Measurements from ENCODE around the gene NRL. TPM values are rescaled to one million over a fixed set of nuclear protein-coding genes. Genes with fewer than 3 reads are reported as not detected.

NRL gene
- total RNA-seq, 1 donor = 0.86 TPM

DNA sequence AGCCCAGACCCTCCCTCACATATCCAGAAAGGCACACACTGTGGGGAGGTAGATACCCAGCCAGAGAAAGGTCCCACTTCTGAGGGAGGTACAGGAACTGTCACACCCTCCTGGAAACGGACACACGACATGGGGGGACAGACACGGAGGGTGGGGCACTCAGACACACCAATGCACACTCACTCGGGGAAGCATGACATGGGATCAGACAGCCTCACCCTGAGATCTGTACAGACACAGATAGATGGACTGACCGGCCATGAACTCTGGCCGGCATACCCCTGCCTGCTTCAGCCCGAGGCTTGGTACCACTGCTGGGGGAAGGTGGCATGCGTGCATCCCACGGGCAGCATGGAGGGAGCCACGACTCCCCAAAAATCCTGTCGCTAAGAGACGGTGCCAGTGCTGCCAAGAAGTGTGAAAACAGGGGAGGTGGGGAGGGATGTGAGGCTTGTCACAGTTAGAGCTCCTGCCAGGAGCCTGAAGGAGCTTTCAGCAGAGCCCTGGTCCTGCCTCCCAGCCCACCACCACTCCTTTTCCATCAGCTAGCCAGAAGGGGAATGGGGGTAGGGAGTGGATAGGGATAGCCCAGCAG is 42.8 kb downstream of the NRL start:
- TF ChIP-seq CTCF (IDR thresholded peaks at IDR 0.05; ENCODE audit: insufficient read depth, low read depth, low read length) = no peak

GRCh38 chr14:24071144-24071697 is 43.5 kb downstream of the NRL start, which contains the start of gene CPNE6:
Gene CPNE6 (plus strand): TSS chr14:24071562. CDS start chr14:24072937, 1,375 bp downstream.
- no peak for TF ChIP-seq CTCF (IDR thresholded peaks at IDR 0.05; ENCODE audit: insufficient read depth, low read depth, low read length)
- H3K4me3 ChIP-seq (ENCODE audit: low read depth, low read length) = no peak within 1 kb of the TSS
- DNase-seq (ENCODE audit: low read depth) = no peak

More for the DNA sequence above, 42.8 kb downstream of the NRL start:
- DNase-seq (ENCODE audit: low read depth) = no peak
- no peak overlapping the region for H3K4me3 ChIP-seq (ENCODE audit: low read depth, low read length)

GRCh38 chr14:24070285-24071143 is 44.2 kb downstream of the NRL start:
- no peak for TF ChIP-seq CTCF (IDR thresholded peaks at IDR 0.05; ENCODE audit: insufficient read depth, low read depth, low read length)
- no peak overlapping the region for H3K4me3 ChIP-seq (ENCODE audit: low read depth, low read length)
- DNase-seq (ENCODE audit: low read depth) = no peak

DNA sequence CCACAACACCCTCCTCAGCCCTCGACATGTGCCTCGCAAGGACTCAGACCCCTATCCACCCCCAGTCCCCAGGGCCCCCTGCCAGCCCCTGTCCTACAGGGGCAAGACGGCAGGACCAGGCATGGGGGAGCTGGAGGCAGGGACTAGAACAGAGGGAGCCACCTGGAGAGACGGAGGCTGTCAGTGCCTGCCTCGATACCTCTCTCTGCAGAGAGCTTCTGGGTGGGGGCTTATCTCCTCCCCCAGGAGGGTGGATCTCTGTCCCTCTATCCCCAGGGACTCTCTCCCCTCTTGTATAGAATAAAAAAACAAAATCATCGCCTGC is 45.4 kb downstream of the NRL start:
- no peak overlapping the region for H3K4me3 ChIP-seq (ENCODE audit: low read depth, low read length)
- TF ChIP-seq CTCF (IDR thresholded peaks at IDR 0.05; ENCODE audit: insufficient read depth, low read depth, low read length) = no peak
- DNase-seq (ENCODE audit: low read depth) = no peak

- no peak for DNase-seq (ENCODE audit: low read depth)
- TF ChIP-seq CTCF (IDR thresholded peaks at IDR 0.05; ENCODE audit: insufficient read depth, low read depth, low read length) = no peak
- H3K4me3 ChIP-seq (ENCODE audit: low read depth, low read length) = no peak overlapping the region
Observed at GRCh38 chr14:24068711-24069410, 45.9 kb downstream of the NRL start.

DNA sequence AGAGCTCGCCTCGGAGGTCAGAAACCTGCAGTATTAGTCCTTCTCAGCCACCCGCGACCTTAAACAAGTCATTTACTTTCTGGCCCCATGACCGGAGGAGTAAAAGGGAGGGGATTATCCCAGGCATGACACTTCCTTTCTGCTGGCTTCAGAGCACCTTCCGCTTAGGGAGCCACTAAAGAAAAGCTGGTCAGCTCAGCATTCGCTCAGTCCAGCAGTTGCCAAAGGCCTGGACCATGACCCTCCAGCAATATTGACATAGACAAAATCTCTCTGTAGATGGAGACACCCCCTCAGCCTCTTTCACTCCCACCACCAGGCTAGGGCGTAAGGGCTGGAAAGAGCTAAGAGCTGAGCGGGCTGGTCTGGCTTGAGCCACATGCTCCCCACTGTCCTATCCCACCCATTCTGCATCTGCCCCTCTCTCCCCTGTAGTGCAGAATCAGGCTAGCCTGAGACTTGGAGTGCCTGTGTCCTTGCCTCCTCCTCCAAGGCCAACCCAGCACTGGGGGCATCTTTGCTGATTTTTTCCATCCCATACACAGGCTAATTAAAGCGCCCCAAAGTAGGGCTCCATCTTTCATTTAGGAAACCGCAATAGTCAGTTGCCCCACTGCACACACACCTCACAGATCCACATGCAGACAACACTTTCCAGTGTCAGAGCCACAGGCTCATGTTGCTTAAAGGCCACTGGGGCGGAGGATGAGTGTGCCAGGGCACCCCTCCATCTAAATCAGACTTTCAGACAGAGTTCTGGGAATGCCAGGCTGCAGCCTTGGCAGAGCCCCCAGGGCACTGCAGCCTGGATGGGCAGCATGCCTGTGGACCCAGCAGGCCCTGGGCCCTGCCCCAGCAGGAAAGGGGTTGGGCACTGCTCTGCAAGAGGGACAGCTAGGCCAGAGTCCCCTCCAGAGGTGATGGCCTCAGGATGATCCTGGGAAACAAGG is 47.3 kb downstream of the NRL start:
- no peak overlapping the region for H3K4me3 ChIP-seq (ENCODE audit: low read depth, low read length)
- no peak for TF ChIP-seq CTCF (IDR thresholded peaks at IDR 0.05; ENCODE audit: insufficient read depth, low read depth, low read length)
- DNase-seq (ENCODE audit: low read depth) = no peak

Measured in fibroblast of villous mesenchyme (primary cell).